GM12878 (cell line): ENCODE measurements around the gene CCDC120.

Experiments
- BHLHE40 ChIP-seq, 2 experiments: fragments of 450-650 bp in 1 of 2; IDR thresholded peaks; 2 replicates each; pipeline ENCODE4 v1.6.1; 2011 to 2017; ENCODE audit warnings: low read depth in 2 of 2, borderline replicate concordance in 1 of 2, improper control_type of control experiment in 1 of 2, low read length in 1 of 2, mild to moderate bottlenecking in 1 of 2
- NR2F1 ChIP-seq: fragments of 450-650 bp; conservative IDR thresholded peaks from 2 replicates; pipeline ENCODE4 v1.6.1; 2017; ENCODE audit warnings: mild to moderate bottlenecking
- PML ChIP-seq: IDR thresholded peaks from 2 replicates; pipeline ENCODE4 v1.6.1; 2012; ENCODE audit warnings: low read length, inconsistent platforms
- RFX5 ChIP-seq: IDR thresholded peaks from 2 replicates; pipeline ENCODE4 v1.6.1; 2011; ENCODE audit warnings: low read depth, low read length, improper control_type of control experiment
- ZNF274 ChIP-seq: IDR thresholded peaks from one replicate; pipeline ENCODE4 v1.8.0; 2011; ENCODE audit not compliant: insufficient read length, insufficient read depth
- TF ChIP-seq, protein P1 (sequence below): IDR thresholded peaks from 2 replicates; pipeline ENCODE4 v1.6.1; 2011; ENCODE audit warnings: low read depth, low read length, improper control_type of control experiment, borderline replicate concordance
- TF ChIP-seq, protein P2 (sequence below), 3 experiments: IDR thresholded peaks in 2 of 3; conservative IDR thresholded peaks in 1 of 3; 2 replicates each; pipeline ENCODE4 v1.5.1; 2011; ENCODE audit warnings: low read depth in 3 of 3, low read length in 3 of 3, mild to moderate bottlenecking in 3 of 3, control low read depth in 2 of 3, moderate library complexity in 2 of 3, inconsistent platforms in 1 of 3, mixed read lengths in 1 of 3; ENCODE audit not compliant: control insufficient read depth in 2 of 3, insufficient read depth in 1 of 3; ENCODE audit errors: extremely low read depth in 1 of 3

DNA sequence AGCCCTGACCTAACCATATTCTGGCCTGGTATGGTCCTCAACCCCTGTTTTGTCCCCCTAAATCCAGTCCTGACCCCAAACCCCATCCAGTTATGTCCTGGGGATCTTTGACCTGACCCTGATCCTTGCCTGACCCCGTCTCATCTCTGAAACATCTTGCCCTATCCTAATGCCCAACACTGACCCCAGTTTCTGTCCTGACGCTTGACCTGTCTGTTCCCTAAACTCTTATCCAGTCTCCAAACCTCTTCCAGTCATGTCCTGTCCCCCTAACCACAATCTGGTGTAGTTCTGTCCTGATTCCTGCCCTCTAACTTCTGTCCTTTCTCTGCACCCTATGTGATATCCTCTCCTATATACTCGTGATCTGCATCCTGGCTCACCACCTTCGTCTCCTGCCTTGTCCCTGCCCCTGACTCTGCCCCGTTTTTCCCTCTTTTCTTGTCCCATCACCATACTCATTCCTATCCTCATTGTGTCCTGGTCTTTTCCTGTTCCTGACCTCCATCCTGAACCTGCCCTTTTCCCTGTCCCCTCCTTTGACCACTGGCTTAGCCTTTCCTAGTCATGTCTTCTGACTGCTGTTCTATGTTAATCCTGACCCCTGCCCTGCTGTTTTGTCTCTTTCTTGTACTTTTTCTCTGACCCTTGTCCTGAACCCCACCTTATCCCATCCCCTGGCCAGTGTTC lies 4.6 kb upstream of the CCDC120 start:
- TF ChIP-seq PML, result no peak
- TF ChIP-seq ZNF274, result no peak
- TF ChIP-seq, protein P1, sequence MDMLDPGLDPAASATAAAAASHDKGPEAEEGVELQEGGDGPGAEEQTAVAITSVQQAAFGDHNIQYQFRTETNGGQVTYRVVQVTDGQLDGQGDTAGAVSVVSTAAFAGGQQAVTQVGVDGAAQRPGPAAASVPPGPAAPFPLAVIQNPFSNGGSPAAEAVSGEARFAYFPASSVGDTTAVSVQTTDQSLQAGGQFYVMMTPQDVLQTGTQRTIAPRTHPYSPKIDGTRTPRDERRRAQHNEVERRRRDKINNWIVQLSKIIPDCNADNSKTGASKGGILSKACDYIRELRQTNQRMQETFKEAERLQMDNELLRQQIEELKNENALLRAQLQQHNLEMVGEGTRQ, result no peak
- no peak for TF ChIP-seq BHLHE40 (IDR thresholded peaks at IDR 0.05; ENCODE audit: borderline replicate concordance in 1 of 2, low read depth in 2 of 2, low read length in 1 of 2)
- 0 out of 2 replicates have a peak, but pooled peaks have one; percentile 8 for TF ChIP-seq NR2F1
- TF ChIP-seq, protein P2, sequence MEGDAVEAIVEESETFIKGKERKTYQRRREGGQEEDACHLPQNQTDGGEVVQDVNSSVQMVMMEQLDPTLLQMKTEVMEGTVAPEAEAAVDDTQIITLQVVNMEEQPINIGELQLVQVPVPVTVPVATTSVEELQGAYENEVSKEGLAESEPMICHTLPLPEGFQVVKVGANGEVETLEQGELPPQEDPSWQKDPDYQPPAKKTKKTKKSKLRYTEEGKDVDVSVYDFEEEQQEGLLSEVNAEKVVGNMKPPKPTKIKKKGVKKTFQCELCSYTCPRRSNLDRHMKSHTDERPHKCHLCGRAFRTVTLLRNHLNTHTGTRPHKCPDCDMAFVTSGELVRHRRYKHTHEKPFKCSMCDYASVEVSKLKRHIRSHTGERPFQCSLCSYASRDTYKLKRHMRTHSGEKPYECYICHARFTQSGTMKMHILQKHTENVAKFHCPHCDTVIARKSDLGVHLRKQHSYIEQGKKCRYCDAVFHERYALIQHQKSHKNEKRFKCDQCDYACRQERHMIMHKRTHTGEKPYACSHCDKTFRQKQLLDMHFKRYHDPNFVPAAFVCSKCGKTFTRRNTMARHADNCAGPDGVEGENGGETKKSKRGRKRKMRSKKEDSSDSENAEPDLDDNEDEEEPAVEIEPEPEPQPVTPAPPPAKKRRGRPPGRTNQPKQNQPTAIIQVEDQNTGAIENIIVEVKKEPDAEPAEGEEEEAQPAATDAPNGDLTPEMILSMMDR (IDR thresholded peaks at IDR 0.05 in 2 of 3, conservative IDR thresholded peaks at IDR 0.05 in 1 of 3; ENCODE audit: control insufficient read depth in 2 of 3, extremely low read depth in 1 of 3, insufficient read depth in 1 of 3, low read depth in 3 of 3, low read length in 3 of 3), result no peak
- no peak for TF ChIP-seq RFX5
